HCEC 1CT (cell line): Measurements from ENCODE around the gene REPS1.
"Not testable (repeated sequence)": the region's sequence is repeated elsewhere in the genome, so short reads cannot be mapped to it uniquely, and the experiment has no call there.

Experiments
- DNase-seq: peaks from one replicate; pipeline ENCODE4 v3.0.0-alpha.2; 2017

REPS1 gene

GRCh38 chr6:138999949-139000725 lies 12.1 kb upstream of the REPS1 start:
- peak; percentile 3 for DNase-seq

GRCh38 chr6:138997136-138997535 lies 9.1 kb upstream of the REPS1 start:
- DNase-seq, result no peak

DNA sequence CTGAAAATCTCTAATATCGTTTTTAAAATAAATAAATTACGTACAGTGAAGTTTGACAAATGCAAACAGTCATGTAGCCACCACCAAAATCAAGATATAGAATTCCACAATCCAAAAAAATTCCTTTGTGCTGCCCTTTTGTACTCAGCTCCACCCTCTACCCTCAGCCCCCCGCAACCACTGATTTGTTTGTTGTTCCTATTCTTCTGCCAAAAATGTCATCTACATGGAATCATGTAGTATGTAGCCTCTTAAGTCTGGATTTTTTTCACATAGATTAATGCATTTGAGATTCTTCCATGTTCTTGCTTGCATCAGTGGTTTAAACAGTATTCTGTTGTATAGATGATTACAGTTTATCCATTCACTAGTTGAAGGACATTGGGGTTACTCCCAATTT lies 8.5 kb upstream of the REPS1 start:
- peak; percentile 17 for DNase-seq

- not testable (repeated sequence) for DNase-seq
These were observed 5.4 kb upstream of the REPS1 start for GRCh38 chr6:138993410-138993809.

DNA sequence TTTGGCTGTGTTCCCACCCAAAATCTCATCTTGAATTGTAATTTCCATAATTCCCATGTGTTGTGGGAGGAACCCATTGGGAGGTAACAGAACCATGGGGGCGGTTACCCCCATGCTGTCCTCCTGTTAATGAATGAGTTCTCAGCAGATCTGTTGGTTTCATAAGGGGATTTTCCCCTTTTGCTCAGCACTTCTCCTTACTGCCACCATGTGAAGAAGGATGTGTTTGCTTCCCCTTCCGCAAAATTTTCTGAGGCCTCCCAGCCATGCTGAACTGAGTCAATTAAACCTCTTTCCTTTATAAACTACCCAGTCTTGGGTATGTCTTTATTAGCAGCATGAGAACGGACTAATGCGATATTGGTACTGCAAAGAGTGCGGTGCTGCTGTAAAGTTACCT lies 4.9 kb upstream of the REPS1 start:
- not testable (repeated sequence) for DNase-seq

DNA sequence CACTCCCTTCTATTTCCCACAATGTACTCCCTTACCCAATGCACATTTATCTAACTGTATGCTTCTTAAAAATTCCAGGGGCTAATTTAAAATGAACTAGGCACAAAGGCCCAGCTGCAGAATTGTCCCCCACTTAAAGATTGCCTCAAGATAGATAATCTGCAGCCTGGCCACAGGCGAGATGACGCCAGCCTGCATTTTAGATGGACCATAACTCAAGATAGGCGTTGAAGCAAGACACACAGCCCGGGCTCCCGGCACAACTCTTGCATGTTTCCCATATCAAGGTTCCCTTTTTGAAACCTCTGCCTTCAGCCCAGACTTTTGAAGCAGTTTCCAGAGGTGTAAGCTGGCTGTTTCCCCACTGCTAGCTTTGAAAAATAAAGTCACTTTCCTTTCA lies 3.2 kb upstream of the REPS1 start:
- DNase-seq, result no peak

GRCh38 chr6:138989098-138989983 lies 1.3 kb upstream of the REPS1 start:
- no peak for DNase-seq

DNA sequence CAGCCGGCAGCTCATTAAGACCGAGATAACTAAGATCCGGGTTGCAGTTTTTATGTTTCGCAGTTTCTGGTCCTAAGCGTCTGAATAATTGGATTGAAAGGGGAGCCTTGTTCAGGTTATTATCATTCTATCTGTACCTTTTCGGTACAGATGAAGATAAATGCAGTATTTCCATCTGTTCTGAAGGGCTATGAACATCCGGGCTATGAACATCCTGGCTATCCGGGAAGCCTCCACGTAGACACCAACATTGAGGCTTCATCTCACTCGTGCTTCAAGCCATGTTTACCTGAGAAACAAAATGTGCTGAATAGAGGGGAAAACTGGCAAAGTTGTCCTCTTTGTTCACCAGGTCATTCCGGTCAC lies 399 bp upstream of the REPS1 start:
- no peak for DNase-seq

GRCh38 chr6:138987080-138987642 lies 892 bp downstream of the REPS1 start:
- DNase-seq, result no peak

- no peak for DNase-seq
These were observed 1.5 kb downstream of the REPS1 start for GRCh38 chr6:138986578-138986977.

- DNase-seq, result no peak
These were observed 6.6 kb downstream of the REPS1 start for GRCh38 chr6:138981416-138981815.

DNA sequence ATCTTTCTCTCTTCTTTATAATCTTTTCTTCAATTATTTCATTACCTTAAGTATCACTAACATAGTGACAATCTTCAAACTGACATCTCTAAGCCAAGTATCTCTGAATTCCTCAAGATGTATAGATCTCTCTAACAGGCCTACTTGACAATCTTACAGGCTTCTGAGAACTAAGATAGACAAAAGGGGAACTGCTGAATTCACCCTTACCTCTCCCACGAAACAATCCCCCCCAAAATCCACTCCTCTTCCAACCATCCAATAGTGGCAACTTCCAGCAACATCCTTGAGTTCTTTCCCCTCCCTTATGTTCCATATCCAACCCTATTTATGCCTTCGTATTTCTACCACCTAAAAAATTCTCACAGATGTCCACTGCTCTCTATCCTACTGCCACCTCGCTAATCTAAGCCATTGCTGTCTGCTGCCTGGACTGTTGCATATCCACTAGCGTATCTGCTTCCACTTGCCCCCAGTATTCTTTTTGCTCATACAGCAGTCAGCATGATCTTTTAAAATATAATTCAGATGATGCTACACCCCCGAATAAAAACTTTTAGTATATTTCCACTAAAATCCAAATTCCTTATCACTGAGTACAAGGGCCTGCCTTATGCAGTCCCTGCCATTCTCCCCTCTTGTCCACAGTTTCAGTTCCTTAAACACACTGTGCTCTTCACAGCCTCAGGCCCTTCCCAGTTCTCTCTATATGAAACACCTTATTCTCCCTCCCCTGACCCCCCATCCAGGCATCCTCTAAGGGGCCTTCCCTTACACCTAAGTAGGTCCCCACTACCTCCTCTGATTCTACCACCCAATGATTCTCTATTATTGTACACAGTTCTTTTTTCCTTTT lies 8.0 kb downstream of the REPS1 start:
- DNase-seq, result no peak

- DNase-seq, result peak; percentile 44
These were observed 8.7 kb downstream of the REPS1 start for GRCh38 chr6:138979365-138979764.

DNA sequence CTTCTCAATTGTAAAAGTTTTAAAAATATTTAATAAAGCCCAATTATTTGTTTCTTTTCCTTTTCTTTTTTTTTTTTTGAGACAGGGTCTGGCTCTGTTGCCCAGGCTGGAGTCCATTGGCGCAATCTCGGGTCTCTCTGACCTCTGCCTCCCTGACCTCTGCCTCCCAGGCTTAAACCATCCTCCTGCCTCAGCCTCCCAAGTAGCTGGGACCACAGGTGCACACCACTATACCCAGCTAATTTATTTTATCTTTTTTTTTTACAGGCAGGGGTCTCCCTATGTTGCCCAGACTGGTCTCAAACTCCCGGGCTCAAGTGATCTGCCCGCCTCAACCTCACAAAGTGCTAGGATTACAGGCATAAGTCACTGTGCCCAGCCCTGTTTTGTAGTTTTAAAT lies 9.8 kb downstream of the REPS1 start:
- no peak for DNase-seq

- DNase-seq, result no peak
These were observed 10.3 kb downstream of the REPS1 start for GRCh38 chr6:138977646-138978167.

- no peak for DNase-seq
These were observed 10.8 kb downstream of the REPS1 start for GRCh38 chr6:138977242-138977641.

- no peak for DNase-seq
These were observed 12.2 kb downstream of the REPS1 start for GRCh38 chr6:138975815-138976214.

- DNase-seq, result peak; percentile 66
These were observed 14.4 kb downstream of the REPS1 start for GRCh38 chr6:138973466-138974153.

DNA sequence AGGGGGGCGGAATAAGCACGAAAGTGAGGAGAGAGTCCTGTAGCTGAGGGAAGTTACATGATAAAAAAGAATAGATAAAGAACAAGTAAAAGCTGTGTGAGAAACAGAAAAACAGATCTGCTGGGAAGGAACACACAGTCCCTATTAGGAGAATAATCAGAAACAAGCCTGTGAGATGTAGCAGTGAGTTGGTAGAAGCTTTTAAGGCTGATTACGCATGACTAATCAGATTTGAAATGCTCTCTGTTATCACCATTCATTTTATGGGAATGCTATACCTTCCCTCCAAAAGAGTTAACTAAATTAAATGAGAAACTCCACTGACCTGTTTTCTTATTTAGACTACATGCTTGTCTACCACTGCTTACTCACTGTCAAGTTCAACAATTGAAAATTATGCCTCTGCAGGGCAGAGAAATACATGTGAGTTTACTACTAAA lies 15.8 kb downstream of the REPS1 start:
- DNase-seq, result peak; percentile 48

GRCh38 chr6:138971601-138972000 lies 16.5 kb downstream of the REPS1 start:
- peak; percentile 55 for DNase-seq

GRCh38 chr6:138970856-138971425 lies 17.1 kb downstream of the REPS1 start:
- DNase-seq, result peak; percentile 97

DNA sequence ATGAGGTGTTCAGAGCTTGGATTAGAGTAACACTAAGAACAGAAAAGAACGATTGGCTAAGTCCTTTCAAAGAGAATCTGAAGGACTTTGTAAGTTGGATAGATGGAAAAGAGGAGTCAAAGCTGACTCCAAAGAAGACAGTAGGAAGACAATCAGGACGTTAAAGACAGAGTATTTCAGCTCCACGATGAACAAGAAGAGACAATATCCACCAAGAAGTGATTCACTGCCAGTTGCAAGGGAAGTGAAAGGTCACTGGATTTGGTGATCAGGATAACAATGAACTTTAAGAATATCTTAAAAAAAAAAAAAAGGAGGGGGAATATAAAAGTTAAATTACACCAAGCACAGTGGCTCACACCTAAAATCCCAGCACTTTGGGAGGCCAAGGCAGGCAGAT lies 17.9 kb downstream of the REPS1 start:
- no peak for DNase-seq
